Natural killer cell (primary cell): ENCODE results near the gene NANS. TPM values are rescaled to one million over a fixed set of nuclear protein-coding genes. Genes with fewer than 3 reads are reported as not detected.

Experiments used
- ATAC-seq, 3 donors: fragments of 150-1000 bp in 2 of 3; fragments of 200-7000 bp in 1 of 3; cut with Tn5 transposase; 1 replicate in 1 of 3; 2 replicates in 2 of 3; pipeline ENCODE4 v1.10.0; 2021; ENCODE audit warnings: mild to moderate bottlenecking in 2 of 3, moderate library complexity in 2 of 3
- DNase-seq, 2 donors: peaks; one replicate each; pipeline versions ENCODE4 v3.0.0 to v3.0.0-alpha.2; 2013 to 2021; ENCODE audit warnings: mixed read lengths in 1 of 2
- H3K27ac ChIP-seq: one replicate; pipeline ENCODE4 v1.5.1; 2013; ENCODE audit warnings: mild to moderate bottlenecking, low read length
- H3K27me3 ChIP-seq: one replicate; pipeline ENCODE4 v1.6.1; 2013; ENCODE audit warnings: low read length; ENCODE audit not compliant: control insufficient read depth, insufficient read depth
- H3K36me3 ChIP-seq: one replicate; pipeline ENCODE4 v1.6.1; 2013; ENCODE audit warnings: low read length; ENCODE audit not compliant: control insufficient read depth, insufficient read depth
- H3K4me1 ChIP-seq: one replicate; pipeline ENCODE4 v1.6.1; 2013; ENCODE audit warnings: low read length; ENCODE audit not compliant: control insufficient read depth, insufficient read depth
- H3K4me3 ChIP-seq: one replicate; pipeline ENCODE4 v1.5.1; 2013; ENCODE audit warnings: low read length
- H3K9me3 ChIP-seq: one replicate; pipeline ENCODE4 v1.6.1; 2013; ENCODE audit warnings: low read length; ENCODE audit not compliant: control insufficient read depth, insufficient read depth
- H3K27ac Mint-ChIP-seq, 2 donors: one replicate each; pipeline ENCODE4 v1.8.0; 2022; ENCODE audit warnings: mild to moderate bottlenecking in 2 of 2, mixed read lengths in 2 of 2, moderate library complexity in 1 of 2
- H3K27me3 Mint-ChIP-seq, 2 donors: one replicate each; pipeline ENCODE4 v1.8.0; 2022; ENCODE audit warnings: low read depth in 2 of 2, mixed read lengths in 2 of 2
- H3K36me3 Mint-ChIP-seq: one replicate; pipeline ENCODE4 v1.8.0; 2022; ENCODE audit warnings: mixed read lengths
- H3K4me1 Mint-ChIP-seq, 2 donors: one replicate each; pipeline ENCODE4 v1.8.0; 2022; ENCODE audit warnings: mixed read lengths in 2 of 2
- H3K4me3 Mint-ChIP-seq: one replicate; pipeline ENCODE4 v1.8.0; 2022; ENCODE audit warnings: mild to moderate bottlenecking, moderate library complexity, mixed read lengths
- H3K9me3 Mint-ChIP-seq, 2 donors: one replicate each; pipeline ENCODE4 v1.8.0; 2022; ENCODE audit warnings: mixed read lengths in 2 of 2
- WGBS: methylation state at CpG from one replicate; pipeline ENCODE4 v1.1.7; 2013; ENCODE audit warnings: missing lambda C conversion rate; ENCODE audit not compliant: insufficient coverage; 5-methylcytosine and 5-hydroxymethylcytosine counted together
- intact Hi-C: fragments of 100-400 bp; cut with micrococcal nuclease; formaldehyde crosslinking; loops from one replicate; pipeline ENCODE4 v1.14.2; 2022
- total RNA-seq, 4 donors: library from RNA; stranded (reverse); fragments of 120-200 nt in 1 of 4; gene quantifications; one replicate each; pipeline versions ENCODE4 v1.2.3 to v1.2.4, GENCODE V29; 2013 to 2022
- TF ChIP-seq, protein P1 (sequence below): fragments of 200-600 bp; IDR thresholded peaks from one replicate; pipeline ENCODE4 v1.8.0; 2022; ENCODE audit warnings: antibody characterized with exemption

The NANS gene
- total RNA-seq, 3 donors from 2014 or later (not counting 1 experiment from before 2014, with no cell fraction given) = 30.7 to 36.8 (median 34.1) TPM

DNA sequence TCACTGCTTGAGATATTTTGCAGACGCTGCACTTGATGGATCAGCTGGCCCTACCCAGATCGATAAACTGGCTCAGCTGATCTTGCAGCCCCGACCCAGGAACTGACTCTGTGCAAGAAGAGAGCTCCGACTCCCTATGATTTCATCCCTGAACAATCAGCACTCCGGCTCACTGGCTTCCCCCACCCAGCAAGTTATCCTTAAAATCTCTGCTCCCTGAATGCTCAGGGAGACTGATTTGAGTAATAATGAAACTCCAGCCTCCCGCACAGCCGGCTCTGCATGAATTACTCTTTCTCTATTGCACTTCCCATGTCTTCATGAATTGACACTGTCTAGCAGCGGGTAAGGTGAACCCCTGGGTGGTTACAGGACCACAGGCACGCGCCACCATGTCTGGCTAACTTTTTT, 16.9 kb upstream of the NANS start:
- H3K27ac ChIP-seq = no peak overlapping the region
- H3K27me3 ChIP-seq = no peaks in the 10 kb centered on the region
- 77% methylated on average over 10 of the region's 10 CpGs for WGBS
- Mint-ChIP-seq H3K4me1 (peaks cover 4 to 5% of the 10 kb centered on the region in 2 donors), H3K27ac (no peak overlapping the region), H3K4me3 (no peak overlapping the region), H3K27me3 (peaks cover 0 to 6% of the 10 kb centered on the region in 2 donors), H3K9me3 (no peaks in the 10 kb centered on the region), H3K36me3 (no peaks in the 10 kb centered on the region)
- H3K9me3 ChIP-seq = no peaks in the 10 kb centered on the region
- DNase-seq (no peak), ATAC-seq (no peak)
- TF ChIP-seq, protein P1, sequence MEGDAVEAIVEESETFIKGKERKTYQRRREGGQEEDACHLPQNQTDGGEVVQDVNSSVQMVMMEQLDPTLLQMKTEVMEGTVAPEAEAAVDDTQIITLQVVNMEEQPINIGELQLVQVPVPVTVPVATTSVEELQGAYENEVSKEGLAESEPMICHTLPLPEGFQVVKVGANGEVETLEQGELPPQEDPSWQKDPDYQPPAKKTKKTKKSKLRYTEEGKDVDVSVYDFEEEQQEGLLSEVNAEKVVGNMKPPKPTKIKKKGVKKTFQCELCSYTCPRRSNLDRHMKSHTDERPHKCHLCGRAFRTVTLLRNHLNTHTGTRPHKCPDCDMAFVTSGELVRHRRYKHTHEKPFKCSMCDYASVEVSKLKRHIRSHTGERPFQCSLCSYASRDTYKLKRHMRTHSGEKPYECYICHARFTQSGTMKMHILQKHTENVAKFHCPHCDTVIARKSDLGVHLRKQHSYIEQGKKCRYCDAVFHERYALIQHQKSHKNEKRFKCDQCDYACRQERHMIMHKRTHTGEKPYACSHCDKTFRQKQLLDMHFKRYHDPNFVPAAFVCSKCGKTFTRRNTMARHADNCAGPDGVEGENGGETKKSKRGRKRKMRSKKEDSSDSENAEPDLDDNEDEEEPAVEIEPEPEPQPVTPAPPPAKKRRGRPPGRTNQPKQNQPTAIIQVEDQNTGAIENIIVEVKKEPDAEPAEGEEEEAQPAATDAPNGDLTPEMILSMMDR = no peak
- intact Hi-C loops = loop anchor here (10.0 kb wide), 1 partner anchor 325 kb away; no protein-coding TSS in a partner anchor
- H3K4me1 ChIP-seq = peaks cover 1% of the 10 kb centered on the region
- H3K4me3 ChIP-seq = no peak overlapping the region
- H3K36me3 ChIP-seq = no peaks in the 10 kb centered on the region

DNA sequence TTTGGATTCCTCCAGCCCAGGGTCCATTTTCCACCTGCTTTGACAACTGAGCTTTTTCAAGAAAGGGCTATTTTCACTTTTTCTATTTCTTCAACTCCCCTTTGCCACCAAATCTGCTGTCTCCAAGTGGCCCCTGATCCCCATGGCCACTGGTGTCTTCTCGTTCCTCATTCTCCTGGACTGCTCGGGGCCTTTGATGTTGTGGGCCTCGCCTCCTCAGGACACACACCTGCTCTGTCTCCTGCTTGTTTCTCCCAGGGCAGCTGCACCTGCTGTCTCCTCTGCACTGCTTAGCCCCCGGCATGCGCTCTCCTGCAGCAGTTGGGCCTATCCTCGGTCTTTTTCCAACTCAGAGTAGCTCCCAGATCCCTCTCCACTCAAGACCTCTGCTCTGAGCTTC, 16.3 kb upstream of the NANS start:
- peaks cover 4% of the 10 kb centered on the region in 2 donors for H3K4me1 Mint-ChIP-seq
- Histone ChIP-seq H3K9me3 (no peaks in the 10 kb centered on the region), H3K36me3 (no peaks in the 10 kb centered on the region), H3K27ac (no peak overlapping the region), H3K27me3 (no peaks in the 10 kb centered on the region), H3K4me1 (peaks cover 6% of the 10 kb centered on the region), H3K4me3 (no peak overlapping the region)
- H3K36me3 Mint-ChIP-seq = no peaks in the 10 kb centered on the region
- 88% methylated on average over 6 of the region's 6 CpGs for WGBS
- no peak overlapping the region for H3K4me3 Mint-ChIP-seq
- peaks cover 0 to 3% of the 10 kb centered on the region in 2 donors for H3K27me3 Mint-ChIP-seq
- DNase-seq = no peak
- ATAC-seq = no peak
- TF ChIP-seq, protein P1 = no peak
- no peaks in the 10 kb centered on the region for H3K9me3 Mint-ChIP-seq
- intact Hi-C loops = no loop called here
- H3K27ac Mint-ChIP-seq = peak overlapping the region in 1 of 2 donors; percentile 15

DNA sequence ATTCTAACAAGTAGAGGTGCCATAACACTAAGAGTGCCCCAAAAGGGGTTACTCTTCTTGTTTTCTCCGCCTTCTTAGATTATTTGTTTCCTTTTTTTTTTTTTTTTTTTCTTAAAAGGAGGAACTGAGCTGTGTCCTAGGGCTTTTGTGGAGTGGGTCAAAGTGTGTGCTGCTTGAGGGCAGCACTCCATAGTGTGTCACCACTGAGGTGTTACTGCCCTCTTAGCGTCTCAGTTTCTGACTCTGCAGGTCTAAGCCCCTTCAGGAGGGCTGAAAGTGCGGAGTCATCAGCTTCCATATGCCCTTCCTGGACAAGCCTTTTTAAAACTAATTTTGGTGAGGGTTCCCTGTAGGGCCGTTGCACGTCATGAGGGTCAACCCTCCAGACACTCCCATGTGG, 12.6 kb upstream of the NANS start:
- no peak for ATAC-seq
- Histone ChIP-seq H3K9me3 (no peaks in the 10 kb centered on the region), H3K27me3 (no peaks in the 10 kb centered on the region), H3K27ac (no peak overlapping the region), H3K36me3 (no peaks in the 10 kb centered on the region), H3K4me3 (no peak overlapping the region), H3K4me1 (peaks cover 10% of the 10 kb centered on the region)
- H3K4me1 Mint-ChIP-seq = peaks cover 12% of the 10 kb centered on the region in 2 donors
- intact Hi-C loops = no loop called here
- no peaks in the 10 kb centered on the region for H3K9me3 Mint-ChIP-seq
- no peak overlapping the region for H3K27ac Mint-ChIP-seq
- 64% methylated on average over 4 of the region's 5 CpGs for WGBS
- TF ChIP-seq, protein P1 = no peak
- no peaks in the 10 kb centered on the region for H3K36me3 Mint-ChIP-seq
- H3K4me3 Mint-ChIP-seq = no peak overlapping the region
- peaks cover 0 to 3% of the 10 kb centered on the region in 2 donors for H3K27me3 Mint-ChIP-seq
- DNase-seq = no peak
